ENCODE results near the gene SAA4.
A peak's percentile ranks its signal among the peaks of the same experiment; 100 is the strongest.

SAA4 gene

DNA sequence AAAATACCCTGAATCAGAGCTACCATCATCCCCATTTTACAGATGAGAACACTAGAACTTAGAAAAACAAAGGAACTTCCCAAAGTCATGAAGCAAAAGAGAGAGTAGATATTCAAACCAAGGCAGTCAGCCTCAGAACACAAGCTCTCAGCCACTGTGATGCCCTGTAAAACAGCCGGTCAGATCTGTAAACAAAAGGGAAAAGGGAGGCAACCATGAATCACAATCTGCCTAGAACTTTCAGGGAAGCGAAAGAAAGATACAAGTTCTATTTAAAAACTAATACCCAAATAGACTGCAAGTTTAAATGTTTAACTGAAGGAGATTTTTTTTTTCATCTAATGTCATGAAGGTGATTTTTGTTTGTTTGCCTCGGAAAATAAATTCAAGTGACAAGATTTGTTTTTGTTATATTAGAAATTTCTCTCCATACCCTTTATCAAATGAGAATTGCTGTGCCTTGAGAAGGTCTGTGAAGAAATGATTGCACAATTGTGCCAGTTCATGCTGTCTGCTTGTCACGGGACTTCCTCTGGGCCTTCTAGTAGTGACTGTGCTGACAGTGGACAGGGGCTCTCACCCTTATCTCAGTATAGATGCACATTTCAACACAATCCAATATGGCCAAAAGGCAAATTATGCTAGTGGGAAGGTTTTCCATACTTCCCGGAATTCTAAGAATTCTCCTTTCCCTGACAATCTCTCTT, 41.1 kb upstream of the SAA4 start:
- TF ChIP-seq TCF12 (IDR thresholded peaks at IDR 0.05; ENCODE audit: low read depth) (no peak), ZBTB7A (IDR thresholded peaks at IDR 0.05; ENCODE audit: low read depth) (no peak), RAD21 (IDR thresholded peaks at IDR 0.05; ENCODE audit: low read depth) (no peak), CEBPB (IDR thresholded peaks at IDR 0.05) (no peak), FOXM1 (IDR thresholded peaks at IDR 0.05; ENCODE audit: borderline replicate concordance, low read depth) (no peak), REST (IDR thresholded peaks at IDR 0.05; ENCODE audit: low read depth) (no peak), NFIC (IDR thresholded peaks at IDR 0.05) (no peak), CREB1 (IDR thresholded peaks at IDR 0.05; ENCODE audit: low read depth) (no peak), EGR1 (IDR thresholded peaks at IDR 0.05) (no peak), YY1 (IDR thresholded peaks at IDR 0.05; ENCODE audit: low read depth) (no peak), TAF1 (IDR thresholded peaks at IDR 0.05; ENCODE audit: low read depth) (no peak), TEAD4 (IDR thresholded peaks at IDR 0.05) (no peak), EP300 (IDR thresholded peaks at IDR 0.05; ENCODE audit: borderline replicate concordance) (no peak)
- TF ChIP-seq, protein P1, sequence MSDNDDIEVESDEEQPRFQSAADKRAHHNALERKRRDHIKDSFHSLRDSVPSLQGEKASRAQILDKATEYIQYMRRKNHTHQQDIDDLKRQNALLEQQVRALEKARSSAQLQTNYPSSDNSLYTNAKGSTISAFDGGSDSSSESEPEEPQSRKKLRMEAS (IDR thresholded peaks at IDR 0.05): no peak
- TF ChIP-seq, protein P2, sequence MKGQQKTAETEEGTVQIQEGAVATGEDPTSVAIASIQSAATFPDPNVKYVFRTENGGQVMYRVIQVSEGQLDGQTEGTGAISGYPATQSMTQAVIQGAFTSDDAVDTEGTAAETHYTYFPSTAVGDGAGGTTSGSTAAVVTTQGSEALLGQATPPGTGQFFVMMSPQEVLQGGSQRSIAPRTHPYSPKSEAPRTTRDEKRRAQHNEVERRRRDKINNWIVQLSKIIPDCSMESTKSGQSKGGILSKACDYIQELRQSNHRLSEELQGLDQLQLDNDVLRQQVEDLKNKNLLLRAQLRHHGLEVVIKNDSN (IDR thresholded peaks at IDR 0.05): no peak

DNA sequence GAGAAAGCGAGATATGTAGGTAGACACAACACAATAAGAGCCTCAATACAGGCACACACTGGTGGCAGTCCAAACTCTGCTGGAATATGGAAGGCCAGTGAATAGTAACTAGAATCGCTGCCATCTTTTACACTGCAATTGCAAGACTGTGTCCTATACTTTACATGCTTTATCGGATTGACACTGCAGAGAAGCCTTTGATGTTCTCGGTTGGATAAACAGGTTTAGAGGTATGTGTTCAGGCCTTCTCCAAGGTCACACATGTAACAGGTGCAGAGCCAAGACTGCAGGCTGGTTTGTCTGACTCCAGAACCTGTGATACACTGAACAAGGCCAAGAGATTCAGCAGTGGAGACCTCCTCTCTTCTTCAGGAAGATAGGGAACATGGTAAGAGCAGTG, 34.6 kb upstream of the SAA4 start:
- TF ChIP-seq EGR1 (IDR thresholded peaks at IDR 0.05) (no peak), TCF12 (IDR thresholded peaks at IDR 0.05; ENCODE audit: low read depth) (no peak)
- TF ChIP-seq, protein P1 (IDR thresholded peaks at IDR 0.05): no peak

GRCh38 chr11:18270102-18270501, 33.5 kb upstream of the SAA4 start:
- TF ChIP-seq, protein P1 (IDR thresholded peaks at IDR 0.05): no peak
- TF ChIP-seq RAD21 (IDR thresholded peaks at IDR 0.05; ENCODE audit: low read depth): no peak
- no peak for TF ChIP-seq TEAD4 (IDR thresholded peaks at IDR 0.05)
- TF ChIP-seq NFIC (IDR thresholded peaks at IDR 0.05): no peak

DNA sequence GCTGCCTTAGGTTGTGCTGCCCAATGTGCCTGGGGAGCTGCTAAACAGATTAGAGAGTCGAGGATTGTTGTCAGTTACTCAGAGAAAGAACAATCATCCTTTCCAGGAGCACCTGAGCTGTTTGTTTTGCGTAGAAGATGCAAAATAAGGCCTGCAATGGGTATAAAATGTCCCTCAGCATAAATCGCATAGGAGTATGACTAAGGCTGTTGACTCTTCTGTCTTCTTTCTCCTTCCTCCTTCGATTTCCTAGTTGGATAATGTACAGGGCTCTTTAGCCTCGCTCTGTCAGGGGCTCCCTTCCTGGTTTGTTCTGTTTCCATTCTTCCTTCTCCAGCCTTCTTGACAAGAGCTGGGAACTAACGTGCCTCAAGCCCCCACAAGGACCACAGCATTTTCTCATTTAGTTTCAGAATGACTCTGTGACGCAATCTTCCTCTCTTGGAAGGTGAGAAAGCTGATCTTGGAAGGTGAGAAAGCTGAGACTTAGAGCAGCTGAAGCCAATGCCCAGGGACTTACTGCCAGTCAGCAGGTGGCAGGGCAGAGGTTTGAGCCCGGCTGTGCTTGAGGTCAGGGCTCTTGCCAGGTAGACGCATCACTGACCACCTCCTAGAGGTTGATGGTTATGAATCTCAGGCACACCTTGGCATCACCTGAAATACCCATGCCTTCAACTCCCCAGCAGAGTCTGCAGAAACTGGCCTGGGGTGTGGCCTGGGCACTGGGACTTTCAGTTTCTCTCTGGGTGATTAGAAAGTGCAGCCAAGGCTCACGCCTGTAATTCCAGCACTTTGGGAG, 30.9 kb upstream of the SAA4 start:
- TF ChIP-seq CEBPB (IDR thresholded peaks at IDR 0.05): 0 out of 2 replicates have a peak, but pooled peaks have one; percentile 20

DNA sequence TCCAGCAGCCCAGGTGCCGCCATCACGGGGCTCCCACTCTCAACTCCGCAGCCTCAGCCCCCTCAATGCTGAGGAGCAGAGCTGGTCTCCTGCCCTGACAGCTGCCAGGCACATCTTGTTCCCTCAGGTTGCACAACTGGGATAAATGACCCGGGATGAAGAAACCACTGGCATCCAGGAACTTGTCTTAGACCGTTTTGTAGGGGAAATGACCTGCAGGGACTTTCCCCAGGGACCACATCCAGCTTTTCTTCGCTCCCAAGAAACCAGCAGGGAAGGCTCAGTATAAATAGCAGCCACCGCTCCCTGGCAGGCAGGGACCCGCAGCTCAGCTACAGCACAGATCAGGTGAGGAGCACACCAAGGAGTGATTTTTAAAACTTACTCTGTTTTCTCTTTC, 29.3 kb upstream of the SAA4 start, which contains the start of gene SAA1:
TSS of gene SAA1 (plus strand) at position 316 of the 400 bp plus-strand sequence. CDS start 624 bp downstream, outside the sequence.
- TF ChIP-seq TAF1 (IDR thresholded peaks at IDR 0.05; ENCODE audit: low read depth) (no peak), YY1 (IDR thresholded peaks at IDR 0.05; ENCODE audit: low read depth) (no peak), CEBPB (IDR thresholded peaks at IDR 0.05) (no peak), TCF12 (IDR thresholded peaks at IDR 0.05; ENCODE audit: low read depth) (no peak), EGR1 (IDR thresholded peaks at IDR 0.05) (no peak), EP300 (IDR thresholded peaks at IDR 0.05; ENCODE audit: borderline replicate concordance) (no peak), RAD21 (IDR thresholded peaks at IDR 0.05; ENCODE audit: low read depth) (no peak), ZBTB7A (IDR thresholded peaks at IDR 0.05; ENCODE audit: low read depth) (no peak), NFIC (IDR thresholded peaks at IDR 0.05) (no peak), TEAD4 (IDR thresholded peaks at IDR 0.05) (no peak), CREB1 (IDR thresholded peaks at IDR 0.05; ENCODE audit: low read depth) (no peak), REST (IDR thresholded peaks at IDR 0.05; ENCODE audit: low read depth) (no peak), FOXM1 (IDR thresholded peaks at IDR 0.05; ENCODE audit: borderline replicate concordance, low read depth) (no peak)
- TF ChIP-seq, protein P2 (IDR thresholded peaks at IDR 0.05): no peak
- TF ChIP-seq, protein P1 (IDR thresholded peaks at IDR 0.05): no peak
